ENCODE data around the gene GLDN.

GLDN gene

GRCh38 chr15:51341366-51342226, at the start of gene GLDN:
Gene GLDN (plus strand): TSS chr15:51341655. CDS start chr15:51341685, 30 bp downstream.
- TF ChIP-seq CTCF (IDR thresholded peaks at IDR 0.05; ENCODE audit: extremely low read depth, insufficient read depth, missing control alignments) = no peak
- in situ Hi-C loops (cut with MboI; ENCODE audit: low pct_unique_long_range_greater_than_20kb, low sequenced_read_pairs, unreplicated experiment) = no loop called here
- DNase-seq (ENCODE audit: low spot score) = peak; percentile 20

- in situ Hi-C loops (cut with MboI; ENCODE audit: low pct_unique_long_range_greater_than_20kb, low sequenced_read_pairs, unreplicated experiment) = no loop called here
- no peak for DNase-seq (ENCODE audit: low spot score)
- no peak for TF ChIP-seq CTCF (IDR thresholded peaks at IDR 0.05; ENCODE audit: extremely low read depth, insufficient read depth, missing control alignments)
These were observed 42.8 kb upstream of the GLDN start for GRCh38 chr15:51298620-51299019.

GRCh38 chr15:51299187-51300015, 42.1 kb upstream of the GLDN start:
- in situ Hi-C loops (cut with MboI; ENCODE audit: low pct_unique_long_range_greater_than_20kb, low sequenced_read_pairs, unreplicated experiment) = no loop called here
- no peak for DNase-seq (ENCODE audit: low spot score)
- no peak for TF ChIP-seq CTCF (IDR thresholded peaks at IDR 0.05; ENCODE audit: extremely low read depth, insufficient read depth, missing control alignments)

- peak; percentile 34 for DNase-seq (ENCODE audit: low spot score)
- in situ Hi-C loops (cut with MboI; ENCODE audit: low pct_unique_long_range_greater_than_20kb, low sequenced_read_pairs, unreplicated experiment) = no loop called here
- TF ChIP-seq CTCF (IDR thresholded peaks at IDR 0.05; ENCODE audit: extremely low read depth, insufficient read depth, missing control alignments) = peak; percentile 27
These were observed 39.0 kb upstream of the GLDN start for GRCh38 chr15:51302480-51302879.

- TF ChIP-seq CTCF (IDR thresholded peaks at IDR 0.05; ENCODE audit: extremely low read depth, insufficient read depth, missing control alignments) = no peak
- in situ Hi-C loops (cut with MboI; ENCODE audit: low pct_unique_long_range_greater_than_20kb, low sequenced_read_pairs, unreplicated experiment) = no loop called here
- no peak for DNase-seq (ENCODE audit: low spot score)
These were observed 37.9 kb upstream of the GLDN start for GRCh38 chr15:51303462-51303980.

GRCh38 chr15:51307325-51307724, 34.1 kb upstream of the GLDN start:
- in situ Hi-C loops (cut with MboI; ENCODE audit: low pct_unique_long_range_greater_than_20kb, low sequenced_read_pairs, unreplicated experiment) = no loop called here

More at GRCh38 chr15:51307325-51307724, 34.1 kb upstream of the GLDN start:
- no peak for TF ChIP-seq CTCF (IDR thresholded peaks at IDR 0.05; ENCODE audit: extremely low read depth, insufficient read depth, missing control alignments)
- no peak for DNase-seq (ENCODE audit: low spot score)

Data from GM13977 (cell line).